Neural cell (in vitro differentiated cells): Measurements from ENCODE around the gene GGT5. TPM values are rescaled to one million over a fixed set of nuclear protein-coding genes. Genes with fewer than 3 reads are reported as not detected.
"Not testable (repeated sequence)": the region's sequence is repeated elsewhere in the genome, so short reads cannot be mapped to it uniquely, and the experiment has no call there.

ENCODE experiments used
- H2AFZ ChIP-seq: fragments of 200-600, 300-800 bp; sonication (generic), shearing (Covaris generic); 2 replicates; pipeline ENCODE4 v1.6.0; 2014; ENCODE audit warnings: low read depth, mild to moderate bottlenecking, antibody characterized with exemption, low read length, moderate library complexity
- H3F3A ChIP-seq: fragments of 200-600 bp; shearing (Covaris generic); 2 replicates; pipeline ENCODE4 v1.6.1; 2016; ENCODE audit warnings: mild to moderate bottlenecking, moderate library complexity, mixed read lengths, antibody characterized with exemption, low read length; ENCODE audit not compliant: insufficient read depth, poor library complexity, severe bottlenecking
- H3K27ac ChIP-seq: fragments of 200-600, 300-800 bp; sonication (generic), shearing (Covaris generic); 2 replicates; pipeline ENCODE4 v1.5.1; 2014; ENCODE audit warnings: mild to moderate bottlenecking, low read length, moderate library complexity
- H3K27me3 ChIP-seq: fragments of 300-800, 200-600 bp; sonication (generic), shearing (Covaris generic); 2 replicates; pipeline ENCODE4 v1.6.0; 2014; ENCODE audit warnings: mild to moderate bottlenecking, low read depth, low read length, moderate library complexity; ENCODE audit not compliant: insufficient read depth
- H3K36me3 ChIP-seq: fragments of 300-800, 200-600 bp; sonication (generic), shearing (Covaris generic); 2 replicates; pipeline ENCODE4 v1.5.1; 2014; ENCODE audit warnings: mild to moderate bottlenecking, antibody characterized with exemption, low read length, moderate library complexity; ENCODE audit not compliant: insufficient read depth
- H3K4me2 ChIP-seq: fragments of 300-800, 200-600 bp; sonication (generic), shearing (Covaris generic); 2 replicates; pipeline ENCODE4 v1.6.0; 2014; ENCODE audit warnings: mild to moderate bottlenecking, low read length
- H3K4me3 ChIP-seq: fragments of 300-800, 200-600 bp; sonication (generic), shearing (Covaris generic); 2 replicates; pipeline ENCODE4 v1.5.1; 2014; ENCODE audit warnings: mild to moderate bottlenecking, low read length, moderate library complexity
- H3K79me2 ChIP-seq: fragments of 200-600 bp; shearing (Covaris generic); replicated peaks from 2 replicates; pipeline ENCODE4 v1.6.0; 2014; ENCODE audit warnings: mild to moderate bottlenecking, low read length, moderate library complexity; ENCODE audit not compliant: insufficient read depth
- H3K9ac ChIP-seq: fragments of 300-800, 200-600 bp; sonication (generic), shearing (Covaris generic); 2 replicates; pipeline ENCODE4 v1.6.1; 2016; ENCODE audit warnings: mild to moderate bottlenecking, low read length, mixed read lengths
- H3K9me2 ChIP-seq: fragments of 200-600 bp; shearing (Covaris generic); 2 replicates; pipeline ENCODE4 v1.6.1; 2016; ENCODE audit warnings: mild to moderate bottlenecking, low read length, mixed read lengths; ENCODE audit not compliant: insufficient read depth
- H3K9me3 ChIP-seq: fragments of 200-600, 300-800 bp; sonication (generic), shearing (Covaris generic); 2 replicates; pipeline ENCODE4 v1.6.1; 2016; ENCODE audit warnings: mild to moderate bottlenecking, mixed run types, low read length, moderate library complexity, mixed read lengths
- H4K20me1 ChIP-seq: fragments of 200-600 bp; shearing (Covaris generic); 2 replicates; pipeline ENCODE4 v1.6.1; 2016; ENCODE audit warnings: mild to moderate bottlenecking, mixed run types; ENCODE audit not compliant: insufficient read depth
- EP300 ChIP-seq: fragments of 450-650 bp; conservative IDR thresholded peaks from 2 replicates; pipeline ENCODE4 v1.6.1; 2014; ENCODE audit warnings: antibody characterized with exemption, mild to moderate bottlenecking, moderate library complexity; ENCODE audit not compliant: poor library complexity, severe bottlenecking
- EZH2 ChIP-seq: fragments of 200-600, 300-800 bp; shearing (Covaris generic), sonication (generic); IDR thresholded peaks from 2 replicates; pipeline ENCODE4 v1.6.1; 2014; ENCODE audit warnings: antibody characterized with exemption, low read length, borderline replicate concordance, mild to moderate bottlenecking; ENCODE audit not compliant: insufficient read depth, poor library complexity, severe bottlenecking
- MXI1 ChIP-seq: fragments of 450-650 bp; conservative IDR thresholded peaks from 2 replicates; pipeline ENCODE4 v1.6.1; 2014; ENCODE audit warnings: antibody characterized with exemption, mild to moderate bottlenecking; ENCODE audit not compliant: poor library complexity, severe bottlenecking
- POLR2AphosphoS5 ChIP-seq: IDR thresholded peaks from 2 replicates; pipeline ENCODE4 v1.6.1; 2012
- RAD21 ChIP-seq: fragments of 450-650 bp; conservative IDR thresholded peaks from 2 replicates; pipeline ENCODE4 v1.6.1; 2014; ENCODE audit warnings: antibody characterized with exemption, mild to moderate bottlenecking, moderate library complexity
- SMC3 ChIP-seq: fragments of 450-650 bp; conservative IDR thresholded peaks from 2 replicates; pipeline ENCODE4 v1.6.1; 2014; ENCODE audit warnings: antibody characterized with exemption, mild to moderate bottlenecking, moderate library complexity; ENCODE audit not compliant: poor library complexity
- TAF1 ChIP-seq: IDR thresholded peaks from 2 replicates; pipeline ENCODE4 v1.6.1; 2012; ENCODE audit warnings: low read depth
- polyA plus RNA-seq: library from polyadenylated mRNA; depleted of rRNA; stranded (reverse); fragments of >200 nt; gene quantifications from 2 replicates; pipeline ENCODE4 v1.2.3, GENCODE V29; 2014
- TF ChIP-seq, protein P1 (sequence below): fragments of 450-650 bp; IDR thresholded peaks from 2 replicates; pipeline ENCODE4 v1.5.1; 2014; ENCODE audit warnings: antibody characterized with exemption, mild to moderate bottlenecking, moderate library complexity; ENCODE audit not compliant: poor library complexity, severe bottlenecking
- TF ChIP-seq, protein P2 (sequence below): IDR thresholded peaks from 2 replicates; pipeline ENCODE4 v1.6.1; 2012; ENCODE audit warnings: borderline replicate concordance

The GGT5 gene
- polyA plus RNA-seq, 1 donor from 2014 or later = 0.12 TPM

- TF ChIP-seq, protein P1, sequence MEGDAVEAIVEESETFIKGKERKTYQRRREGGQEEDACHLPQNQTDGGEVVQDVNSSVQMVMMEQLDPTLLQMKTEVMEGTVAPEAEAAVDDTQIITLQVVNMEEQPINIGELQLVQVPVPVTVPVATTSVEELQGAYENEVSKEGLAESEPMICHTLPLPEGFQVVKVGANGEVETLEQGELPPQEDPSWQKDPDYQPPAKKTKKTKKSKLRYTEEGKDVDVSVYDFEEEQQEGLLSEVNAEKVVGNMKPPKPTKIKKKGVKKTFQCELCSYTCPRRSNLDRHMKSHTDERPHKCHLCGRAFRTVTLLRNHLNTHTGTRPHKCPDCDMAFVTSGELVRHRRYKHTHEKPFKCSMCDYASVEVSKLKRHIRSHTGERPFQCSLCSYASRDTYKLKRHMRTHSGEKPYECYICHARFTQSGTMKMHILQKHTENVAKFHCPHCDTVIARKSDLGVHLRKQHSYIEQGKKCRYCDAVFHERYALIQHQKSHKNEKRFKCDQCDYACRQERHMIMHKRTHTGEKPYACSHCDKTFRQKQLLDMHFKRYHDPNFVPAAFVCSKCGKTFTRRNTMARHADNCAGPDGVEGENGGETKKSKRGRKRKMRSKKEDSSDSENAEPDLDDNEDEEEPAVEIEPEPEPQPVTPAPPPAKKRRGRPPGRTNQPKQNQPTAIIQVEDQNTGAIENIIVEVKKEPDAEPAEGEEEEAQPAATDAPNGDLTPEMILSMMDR = no peak
- TF ChIP-seq TAF1 = no peak
- no peak for TF ChIP-seq RAD21
- no peak for TF ChIP-seq SMC3
- no peak for TF ChIP-seq EP300
- TF ChIP-seq MXI1 = no peak
- TF ChIP-seq, protein P2, sequence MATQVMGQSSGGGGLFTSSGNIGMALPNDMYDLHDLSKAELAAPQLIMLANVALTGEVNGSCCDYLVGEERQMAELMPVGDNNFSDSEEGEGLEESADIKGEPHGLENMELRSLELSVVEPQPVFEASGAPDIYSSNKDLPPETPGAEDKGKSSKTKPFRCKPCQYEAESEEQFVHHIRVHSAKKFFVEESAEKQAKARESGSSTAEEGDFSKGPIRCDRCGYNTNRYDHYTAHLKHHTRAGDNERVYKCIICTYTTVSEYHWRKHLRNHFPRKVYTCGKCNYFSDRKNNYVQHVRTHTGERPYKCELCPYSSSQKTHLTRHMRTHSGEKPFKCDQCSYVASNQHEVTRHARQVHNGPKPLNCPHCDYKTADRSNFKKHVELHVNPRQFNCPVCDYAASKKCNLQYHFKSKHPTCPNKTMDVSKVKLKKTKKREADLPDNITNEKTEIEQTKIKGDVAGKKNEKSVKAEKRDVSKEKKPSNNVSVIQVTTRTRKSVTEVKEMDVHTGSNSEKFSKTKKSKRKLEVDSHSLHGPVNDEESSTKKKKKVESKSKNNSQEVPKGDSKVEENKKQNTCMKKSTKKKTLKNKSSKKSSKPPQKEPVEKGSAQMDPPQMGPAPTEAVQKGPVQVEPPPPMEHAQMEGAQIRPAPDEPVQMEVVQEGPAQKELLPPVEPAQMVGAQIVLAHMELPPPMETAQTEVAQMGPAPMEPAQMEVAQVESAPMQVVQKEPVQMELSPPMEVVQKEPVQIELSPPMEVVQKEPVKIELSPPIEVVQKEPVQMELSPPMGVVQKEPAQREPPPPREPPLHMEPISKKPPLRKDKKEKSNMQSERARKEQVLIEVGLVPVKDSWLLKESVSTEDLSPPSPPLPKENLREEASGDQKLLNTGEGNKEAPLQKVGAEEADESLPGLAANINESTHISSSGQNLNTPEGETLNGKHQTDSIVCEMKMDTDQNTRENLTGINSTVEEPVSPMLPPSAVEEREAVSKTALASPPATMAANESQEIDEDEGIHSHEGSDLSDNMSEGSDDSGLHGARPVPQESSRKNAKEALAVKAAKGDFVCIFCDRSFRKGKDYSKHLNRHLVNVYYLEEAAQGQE = no peak
- no peak for TF ChIP-seq POLR2AphosphoS5
- TF ChIP-seq EZH2 = no peak
- no peak overlapping the region for H3K4me3 ChIP-seq
- no peaks in the 10 kb centered on the region for H3K27me3 ChIP-seq
- H4K20me1 ChIP-seq = no peaks in the 10 kb centered on the region
- no peaks in the 10 kb centered on the region for H3K9me3 ChIP-seq
- no peaks in the 10 kb centered on the region for H3K79me2 ChIP-seq
- H2AFZ ChIP-seq = no peak overlapping the region
- H3F3A ChIP-seq = no peaks in the 10 kb centered on the region
- H3K9me2 ChIP-seq = no peaks in the 10 kb centered on the region
- H3K4me2 ChIP-seq = no peak overlapping the region
- no peak overlapping the region for H3K27ac ChIP-seq
- no peak overlapping the region for H3K9ac ChIP-seq
- no peaks in the 10 kb centered on the region for H3K36me3 ChIP-seq
Observed at GRCh38 chr22:24184057-24184798, 60.7 kb downstream of the GGT5 start.

- Histone ChIP-seq H3K36me3 (no peaks in the 10 kb centered on the region), H3K9me3 (no peaks in the 10 kb centered on the region), H3K4me2 (no peak overlapping the region), H3K79me2 (no peaks in the 10 kb centered on the region), H3F3A (no peaks in the 10 kb centered on the region), H3K27me3 (no peaks in the 10 kb centered on the region), H3K4me3 (no peak overlapping the region), H3K9me2 (no peaks in the 10 kb centered on the region), H3K27ac (no peak overlapping the region), H3K9ac (no peak overlapping the region), H4K20me1 (no peaks in the 10 kb centered on the region), H2AFZ (no peak overlapping the region)
- TF ChIP-seq POLR2AphosphoS5 = no peak
- TF ChIP-seq RAD21 = no peak
- no peak for TF ChIP-seq TAF1
Observed at GRCh38 chr22:24183321-24184031, 61.4 kb downstream of the GGT5 start.

DNA sequence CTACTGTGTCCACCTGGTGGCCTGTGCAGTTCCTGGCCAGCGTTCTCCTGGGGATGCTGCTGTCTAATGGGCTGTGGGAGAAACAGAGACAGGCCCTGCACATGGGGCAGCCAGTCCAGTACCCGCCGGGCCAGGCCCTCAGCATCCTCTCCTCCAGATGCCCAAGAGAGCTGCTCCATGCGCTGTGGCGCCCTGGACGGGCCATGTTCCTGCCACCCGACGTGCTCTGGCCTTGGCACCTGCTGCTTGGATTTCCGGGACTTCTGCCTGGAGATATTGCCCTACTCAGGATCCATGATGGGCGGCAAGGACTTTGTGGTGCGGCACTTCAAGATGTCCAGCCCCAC, 62.0 kb downstream of the GGT5 start:
- H3K27me3 ChIP-seq, H3K36me3 ChIP-seq, H4K20me1 ChIP-seq, H3F3A ChIP-seq, H3K4me3 ChIP-seq, H3K9me3 ChIP-seq, H3K79me2 ChIP-seq, H3K9me2 ChIP-seq, H2AFZ ChIP-seq, H3K4me2 ChIP-seq, H3K9ac ChIP-seq, H3K27ac ChIP-seq: not testable (repeated sequence)
